Measurements from ENCODE around the gene TOMM7.
"Not testable (repeated sequence)": the region's sequence is repeated elsewhere in the genome, so short reads cannot be mapped to it uniquely, and the experiment has no call there.

Gene TOMM7

DNA sequence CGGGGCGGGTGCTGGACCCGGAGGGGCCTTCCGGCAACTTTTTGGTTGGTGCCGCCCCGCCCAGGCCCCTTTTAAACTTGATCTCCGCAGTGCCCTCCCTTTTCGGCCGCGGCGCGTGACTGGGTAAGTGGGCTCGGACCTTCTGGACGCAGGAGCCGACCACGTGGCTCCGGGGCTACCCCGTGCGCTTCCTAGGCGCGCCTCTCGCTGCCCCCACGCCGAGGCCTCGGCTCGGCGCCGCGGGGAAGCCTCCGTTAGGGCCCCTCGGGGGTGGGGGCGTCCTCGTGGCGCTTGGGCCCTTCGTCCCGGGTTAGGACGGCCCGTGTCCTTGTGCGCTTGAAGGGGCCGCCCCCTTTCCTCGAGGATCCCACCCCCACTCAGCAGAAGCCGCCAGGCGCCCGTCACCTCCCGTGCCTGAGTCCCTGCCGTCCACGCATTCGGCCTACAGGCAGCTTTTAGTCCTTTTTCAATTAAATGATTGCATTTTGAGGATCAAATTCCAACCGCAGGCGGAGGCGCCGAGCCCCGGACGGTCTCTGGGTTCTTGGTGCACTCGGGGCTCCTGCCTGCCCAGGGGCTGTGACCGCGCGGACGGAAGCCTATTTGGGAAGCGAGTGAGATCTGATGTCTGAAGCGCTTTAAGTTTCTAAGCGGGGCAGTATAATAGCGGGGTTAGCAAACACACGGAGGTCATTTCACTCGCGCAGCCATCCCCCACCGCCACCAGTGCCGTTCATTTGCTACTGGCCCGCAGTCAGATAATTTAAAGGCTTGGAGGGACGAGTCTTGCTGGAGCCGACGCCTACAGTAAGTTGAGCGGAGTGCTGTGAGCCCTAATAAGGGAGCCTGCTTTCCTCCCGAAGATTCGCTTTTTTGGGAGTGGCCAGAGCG lies 31.8 kb upstream of the TOMM7 start:
- in situ Hi-C loops (cut with MboI; ENCODE audit: low sequenced_read_pairs, unreplicated experiment) = loop anchor here (10.0 kb wide), 1 partner anchor 200 kb away; no protein-coding TSS in a partner anchor
- TF ChIP-seq, protein P1, sequence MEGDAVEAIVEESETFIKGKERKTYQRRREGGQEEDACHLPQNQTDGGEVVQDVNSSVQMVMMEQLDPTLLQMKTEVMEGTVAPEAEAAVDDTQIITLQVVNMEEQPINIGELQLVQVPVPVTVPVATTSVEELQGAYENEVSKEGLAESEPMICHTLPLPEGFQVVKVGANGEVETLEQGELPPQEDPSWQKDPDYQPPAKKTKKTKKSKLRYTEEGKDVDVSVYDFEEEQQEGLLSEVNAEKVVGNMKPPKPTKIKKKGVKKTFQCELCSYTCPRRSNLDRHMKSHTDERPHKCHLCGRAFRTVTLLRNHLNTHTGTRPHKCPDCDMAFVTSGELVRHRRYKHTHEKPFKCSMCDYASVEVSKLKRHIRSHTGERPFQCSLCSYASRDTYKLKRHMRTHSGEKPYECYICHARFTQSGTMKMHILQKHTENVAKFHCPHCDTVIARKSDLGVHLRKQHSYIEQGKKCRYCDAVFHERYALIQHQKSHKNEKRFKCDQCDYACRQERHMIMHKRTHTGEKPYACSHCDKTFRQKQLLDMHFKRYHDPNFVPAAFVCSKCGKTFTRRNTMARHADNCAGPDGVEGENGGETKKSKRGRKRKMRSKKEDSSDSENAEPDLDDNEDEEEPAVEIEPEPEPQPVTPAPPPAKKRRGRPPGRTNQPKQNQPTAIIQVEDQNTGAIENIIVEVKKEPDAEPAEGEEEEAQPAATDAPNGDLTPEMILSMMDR (IDR thresholded peaks at IDR 0.05; ENCODE audit: borderline replicate concordance, control extremely low read depth, extremely low read depth, insufficient read depth, missing control alignments) = no peak

DNA sequence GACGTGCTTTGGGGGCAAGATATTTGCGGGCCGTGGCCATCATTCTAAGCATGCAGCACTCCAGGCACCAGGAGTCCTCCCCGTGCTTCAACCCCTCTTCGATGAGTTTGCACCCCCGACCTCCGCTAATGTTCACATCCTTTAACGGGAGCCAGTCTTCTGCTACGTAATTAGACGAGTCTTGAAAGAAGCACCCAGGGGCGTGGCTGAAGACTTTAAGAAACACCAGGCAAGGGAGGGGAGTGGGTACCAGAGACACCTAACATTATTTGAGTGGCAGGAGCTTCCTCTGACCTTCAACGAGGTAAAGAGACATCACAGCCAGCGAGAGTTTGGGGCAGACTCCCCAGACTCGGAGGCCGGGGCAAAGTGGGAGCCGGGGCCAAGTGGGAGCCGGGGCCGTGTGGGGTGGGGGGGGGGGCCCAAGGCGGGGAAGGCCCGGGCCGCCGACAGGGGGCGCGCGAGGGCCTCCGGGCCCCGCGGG lies 31.1 kb upstream of the TOMM7 start:
- DNase-seq (ENCODE audit: low spot score) = no peak
- in situ Hi-C loops (cut with MboI; ENCODE audit: low sequenced_read_pairs, unreplicated experiment) = loop anchor here (10.0 kb wide), 1 partner anchor 201 kb away; no protein-coding TSS in a partner anchor
- TF ChIP-seq, protein P1 (IDR thresholded peaks at IDR 0.05; ENCODE audit: borderline replicate concordance, control extremely low read depth, extremely low read depth, insufficient read depth, missing control alignments) = peak; percentile 55

More for the DNA sequence above, 31.8 kb upstream of the TOMM7 start:
- DNase-seq (ENCODE audit: low spot score) = peak; percentile 96

DNA sequence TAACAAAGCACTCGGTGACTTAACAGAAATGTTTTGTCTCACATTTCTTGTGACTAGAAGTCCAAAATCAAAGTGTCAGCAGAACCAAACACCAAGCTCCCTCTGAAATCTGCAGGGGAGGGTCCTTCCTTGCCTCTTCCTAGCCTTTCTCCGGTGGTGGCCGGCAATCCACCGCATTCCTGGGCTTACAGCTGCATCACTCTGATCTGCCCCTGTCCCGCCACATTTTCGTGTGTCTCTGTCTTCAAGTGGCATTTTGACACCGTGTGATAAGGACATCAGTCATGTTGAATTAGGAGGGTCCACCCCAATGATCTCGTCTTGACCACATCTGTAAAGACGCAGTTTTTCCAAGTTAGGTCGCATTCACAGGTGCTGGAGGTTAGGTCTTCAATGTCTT lies 30.5 kb upstream of the TOMM7 start:
- no peak for DNase-seq (ENCODE audit: low spot score)
- TF ChIP-seq, protein P1 (IDR thresholded peaks at IDR 0.05; ENCODE audit: borderline replicate concordance, control extremely low read depth, extremely low read depth, insufficient read depth, missing control alignments) = no peak
- in situ Hi-C loops (cut with MboI; ENCODE audit: low sequenced_read_pairs, unreplicated experiment) = loop anchor here (10.0 kb wide), 1 partner anchor 202 kb away; no protein-coding TSS in a partner anchor

DNA sequence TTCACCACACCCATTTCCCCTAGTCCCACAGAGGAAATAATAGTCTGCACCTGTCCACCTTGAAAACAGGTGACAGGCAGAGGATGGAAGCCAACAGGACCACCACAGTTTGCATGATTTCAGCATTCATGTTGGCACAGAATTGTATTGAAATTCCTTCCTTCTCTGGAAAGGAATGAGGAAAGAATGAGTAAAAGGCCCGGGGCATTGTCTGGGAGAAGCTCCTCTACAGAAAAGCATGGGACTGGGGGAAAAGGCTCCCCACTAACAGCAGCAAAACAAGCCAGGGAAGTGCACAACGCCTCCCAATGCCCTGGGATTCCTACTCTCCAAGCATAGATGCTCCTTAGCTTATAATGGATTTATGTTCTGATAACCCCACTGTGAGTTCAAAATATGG lies 28.5 kb upstream of the TOMM7 start:
- DNase-seq (ENCODE audit: low spot score) = no peak
- in situ Hi-C loops (cut with MboI; ENCODE audit: low sequenced_read_pairs, unreplicated experiment) = loop anchor here (10.0 kb wide), 1 partner anchor 204 kb away; no protein-coding TSS in a partner anchor
- TF ChIP-seq, protein P1 (IDR thresholded peaks at IDR 0.05; ENCODE audit: borderline replicate concordance, control extremely low read depth, extremely low read depth, insufficient read depth, missing control alignments) = no peak

DNA sequence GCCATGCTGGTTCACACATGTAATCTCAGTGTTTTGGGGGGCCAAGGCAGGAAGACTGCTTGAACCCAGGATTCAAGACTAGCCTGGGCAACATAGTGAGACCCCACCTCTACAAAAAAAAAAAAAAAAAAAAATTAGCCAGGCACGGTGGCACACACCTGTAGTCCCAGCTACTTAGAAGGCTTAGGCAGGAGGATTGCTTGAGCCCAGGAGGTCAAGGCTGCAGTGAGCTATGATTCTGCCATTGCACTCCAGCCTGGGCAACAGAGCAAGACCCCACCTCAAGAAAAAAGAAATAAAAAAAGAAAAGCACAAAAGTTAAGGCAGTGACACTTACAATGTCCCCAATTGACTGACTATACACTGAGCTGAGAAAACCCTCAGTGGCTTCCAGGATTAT lies 27.7 kb upstream of the TOMM7 start:
- DNase-seq (ENCODE audit: low spot score) = not testable (repeated sequence)
- in situ Hi-C loops (cut with MboI; ENCODE audit: low sequenced_read_pairs, unreplicated experiment) = loop anchor here (10.0 kb wide), 1 partner anchor 204 kb away; no protein-coding TSS in a partner anchor

DNA sequence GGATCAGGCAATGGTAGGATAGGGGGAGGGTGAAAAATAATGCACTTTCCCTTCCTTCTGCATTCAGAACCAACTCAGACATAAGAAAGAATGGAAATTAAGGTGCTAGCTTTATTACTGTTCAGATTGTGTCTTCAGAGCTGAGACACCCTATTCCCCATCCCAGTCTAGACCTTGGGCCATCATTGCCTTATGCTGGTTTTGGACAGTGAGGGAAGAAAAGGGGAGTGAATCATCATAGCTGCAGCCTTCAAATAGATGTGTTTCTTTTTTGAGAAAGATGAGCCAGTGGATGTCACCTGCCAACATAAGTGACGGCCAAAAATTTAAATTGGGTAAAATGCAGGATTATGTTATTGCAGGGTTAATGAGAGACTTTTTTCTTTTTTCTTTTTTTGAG lies 27.0 kb upstream of the TOMM7 start:
- in situ Hi-C loops (cut with MboI; ENCODE audit: low sequenced_read_pairs, unreplicated experiment) = loop anchor here (10.0 kb wide), 1 partner anchor 205 kb away; no protein-coding TSS in a partner anchor
- TF ChIP-seq, protein P1 (IDR thresholded peaks at IDR 0.05; ENCODE audit: borderline replicate concordance, control extremely low read depth, extremely low read depth, insufficient read depth, missing control alignments) = no peak
- no peak for DNase-seq (ENCODE audit: low spot score)

DNA sequence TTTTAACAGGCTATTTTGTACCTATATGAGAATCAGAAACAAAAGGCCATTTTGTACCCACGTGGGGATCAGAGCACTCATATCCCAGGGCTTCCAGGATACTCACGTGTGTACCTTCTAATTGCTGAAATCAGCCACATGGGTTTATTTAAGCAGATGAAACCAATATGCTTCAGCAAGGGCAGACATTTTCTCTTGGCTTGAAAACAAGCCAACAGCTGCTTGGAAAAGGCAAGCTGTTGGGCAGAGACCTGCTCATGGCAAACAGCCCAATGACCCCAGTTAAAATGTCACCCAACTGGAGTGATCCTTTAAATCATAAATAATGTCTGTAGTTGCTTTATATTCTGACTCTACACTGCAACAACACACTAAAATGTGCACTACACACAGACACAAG lies 26.5 kb upstream of the TOMM7 start:
- TF ChIP-seq, protein P1 (IDR thresholded peaks at IDR 0.05; ENCODE audit: borderline replicate concordance, control extremely low read depth, extremely low read depth, insufficient read depth, missing control alignments) = no peak
- no peak for DNase-seq (ENCODE audit: low spot score)
- in situ Hi-C loops (cut with MboI; ENCODE audit: low sequenced_read_pairs, unreplicated experiment) = no loop called here
